Immature natural killer cell (primary cell): ENCODE data around the gene LRRC25. TPM values are rescaled to one million over a fixed set of nuclear protein-coding genes. Genes with fewer than 3 reads are reported as not detected.
A peak's percentile ranks its signal among the peaks of the same experiment; 100 is the strongest.
"Not testable (repeated sequence)": the region's sequence is repeated elsewhere in the genome, so short reads cannot be mapped to it uniquely, and the experiment has no call there.

Experiments used
- DNase-seq, 3 donors: peaks; one replicate each; pipeline ENCODE4 v3.0.0; 2022; ENCODE audit warnings: mixed read lengths in 1 of 3
- H3K27ac Mint-ChIP-seq, 6 donors: one replicate each; pipeline ENCODE4 v1.8.0; 2020; ENCODE audit warnings: mixed read lengths in 6 of 6, mild to moderate bottlenecking in 5 of 6, inconsistent platforms in 4 of 6, moderate library complexity in 3 of 6
- H3K27me3 Mint-ChIP-seq, 3 donors: one replicate each; pipeline ENCODE4 v1.8.0; 2020 to 2021; ENCODE audit warnings: low read depth in 3 of 3, mild to moderate bottlenecking in 3 of 3, mixed read lengths in 3 of 3, moderate library complexity in 3 of 3, inconsistent platforms in 1 of 3
- H3K36me3 Mint-ChIP-seq, 3 donors: one replicate each; pipeline ENCODE4 v1.8.0; 2020; ENCODE audit warnings: mixed read lengths in 3 of 3, inconsistent platforms in 2 of 3, mild to moderate bottlenecking in 2 of 3
- H3K4me1 Mint-ChIP-seq, 2 donors: one replicate each; pipeline ENCODE4 v1.8.0; 2020; ENCODE audit warnings: inconsistent platforms in 2 of 2, mild to moderate bottlenecking in 2 of 2, mixed read lengths in 2 of 2, moderate library complexity in 1 of 2
- H3K4me3 Mint-ChIP-seq, 5 donors: one replicate each; pipeline ENCODE4 v1.8.0; 2020; ENCODE audit warnings: mild to moderate bottlenecking in 5 of 5, mixed read lengths in 5 of 5, inconsistent platforms in 3 of 5, moderate library complexity in 3 of 5
- H3K9me3 Mint-ChIP-seq, 6 donors: one replicate each; pipeline ENCODE4 v1.8.0; 2020; ENCODE audit warnings: mild to moderate bottlenecking in 6 of 6, mixed read lengths in 6 of 6, inconsistent platforms in 4 of 6, moderate library complexity in 3 of 6
- polyA plus RNA-seq, 3 donors: library from polyadenylated mRNA; unstranded; fragments of 300-500 nt; fragmentation: Illumina TruSeq; gene quantifications; one replicate each; pipeline ENCODE4 v1.2.3, GENCODE V29; 2021

Gene LRRC25
- polyA plus RNA-seq, 3 donors from 2014 or later: 2.7 to 18.1 (median 7.7) TPM

DNA sequence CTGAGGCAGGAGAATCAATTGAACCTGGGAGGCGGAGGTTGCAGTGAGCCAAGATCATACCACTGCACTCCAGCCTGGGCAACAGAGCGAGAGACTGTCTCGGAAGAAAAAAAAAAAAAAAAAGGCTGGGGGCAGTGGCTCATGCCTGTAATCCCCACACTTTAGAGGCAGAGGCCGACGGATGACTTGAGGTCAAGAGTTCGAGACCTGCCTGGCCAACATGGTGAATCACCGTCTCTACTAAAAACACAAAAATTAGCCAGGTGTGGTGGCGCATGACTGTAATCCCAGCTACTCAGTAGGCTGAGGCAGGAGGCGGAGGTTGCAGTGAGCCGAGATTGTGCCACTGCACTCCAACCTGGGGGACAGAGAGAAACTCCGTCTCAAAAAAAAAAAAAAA is 13.8 kb downstream of the LRRC25 start:
- H3K4me3 Mint-ChIP-seq, H3K27ac Mint-ChIP-seq, H3K36me3 Mint-ChIP-seq, DNase-seq, H3K9me3 Mint-ChIP-seq: not testable (repeated sequence)
- H3K27me3 Mint-ChIP-seq: peaks cover 2 to 15% (median 3%) of the 10 kb centered on the region in 3 donors
- peaks cover 12 to 14% of the 10 kb centered on the region in 2 donors for H3K4me1 Mint-ChIP-seq

DNA sequence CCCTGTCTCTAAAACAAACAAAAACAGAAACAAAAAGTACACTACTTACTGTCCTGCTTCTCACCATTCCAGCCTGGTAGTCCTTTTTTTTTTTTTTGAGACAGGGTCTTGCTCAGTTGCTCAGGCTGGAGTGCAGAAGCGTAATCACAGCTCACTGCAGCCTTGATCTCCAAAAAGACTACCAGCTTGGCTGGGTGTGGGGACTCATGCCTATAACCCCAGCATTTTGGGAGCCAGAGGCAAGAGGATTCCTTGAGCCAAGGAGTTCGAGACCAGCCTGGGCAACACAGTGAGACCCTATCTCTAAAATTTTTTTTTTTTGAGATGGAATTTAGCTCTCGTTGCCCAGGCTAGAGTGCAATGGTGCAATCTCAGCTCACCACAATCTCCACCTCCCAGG is 16.6 kb downstream of the LRRC25 start:
- no peak overlapping the region for H3K27ac Mint-ChIP-seq
- no peak overlapping the region for H3K4me3 Mint-ChIP-seq
- no peaks in the 10 kb centered on the region for H3K9me3 Mint-ChIP-seq
- peaks cover 0 to 3% of the 10 kb centered on the region in 2 donors for H3K4me1 Mint-ChIP-seq
- H3K36me3 Mint-ChIP-seq: no peaks in the 10 kb centered on the region
- DNase-seq: no peak
- peaks cover 2 to 11% (median 5%) of the 10 kb centered on the region in 3 donors for H3K27me3 Mint-ChIP-seq

DNA sequence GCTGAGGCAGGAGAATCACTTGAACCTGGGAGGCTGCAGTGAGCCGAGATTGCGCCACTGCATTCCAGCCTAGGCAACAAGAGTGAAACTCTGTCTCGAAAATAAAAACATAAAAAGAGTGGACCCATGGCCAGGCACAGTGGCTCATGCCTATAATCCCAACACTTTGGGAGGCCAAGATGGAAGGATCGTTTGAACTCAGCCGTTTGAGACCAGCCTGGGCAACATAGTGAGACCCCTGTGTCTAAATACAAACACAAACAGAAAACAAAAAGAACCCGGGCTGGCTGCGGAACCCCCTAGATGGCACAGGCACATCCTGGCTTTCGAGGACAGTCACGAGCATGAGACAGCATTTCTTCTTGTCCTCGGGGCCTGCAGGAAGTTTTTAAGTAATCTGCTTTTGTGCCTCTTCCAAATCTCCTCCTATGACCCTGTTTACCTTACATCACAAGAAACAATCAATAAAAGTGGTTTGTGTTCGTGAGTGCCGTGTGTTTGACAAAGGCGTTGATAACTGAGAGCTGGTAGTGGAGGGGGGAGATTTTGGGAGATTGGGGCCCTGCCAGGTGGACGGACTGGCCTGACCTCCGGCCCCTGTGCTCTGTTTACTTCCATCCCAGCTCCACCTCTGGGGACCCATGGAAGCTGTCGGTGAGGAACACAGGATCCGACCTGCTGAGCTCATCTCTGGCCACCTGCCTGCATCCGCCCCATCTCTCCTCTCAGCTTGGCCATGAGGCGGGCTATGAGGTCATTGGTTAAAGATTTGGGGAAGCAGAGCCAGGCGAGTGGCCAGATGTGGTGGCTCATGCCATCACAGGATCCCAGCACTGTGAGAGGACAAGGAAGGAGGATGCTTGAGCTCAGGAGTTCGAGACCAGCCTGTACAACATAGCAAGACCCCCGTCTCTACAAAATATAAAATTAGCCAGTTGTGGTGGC is 17.3 kb downstream of the LRRC25 start:
- Mint-ChIP-seq H3K9me3 (no peaks in the 10 kb centered on the region), H3K36me3 (no peaks in the 10 kb centered on the region), H3K27me3 (peaks cover 3 to 5% (median 5%) of the 10 kb centered on the region in 3 donors), H3K4me1 (peaks cover 0 to 4% of the 10 kb centered on the region in 2 donors), H3K4me3 (no peak overlapping the region), H3K27ac (peak overlapping the region in 1 of 6 donors; percentile 45)
- DNase-seq: no peak

DNA sequence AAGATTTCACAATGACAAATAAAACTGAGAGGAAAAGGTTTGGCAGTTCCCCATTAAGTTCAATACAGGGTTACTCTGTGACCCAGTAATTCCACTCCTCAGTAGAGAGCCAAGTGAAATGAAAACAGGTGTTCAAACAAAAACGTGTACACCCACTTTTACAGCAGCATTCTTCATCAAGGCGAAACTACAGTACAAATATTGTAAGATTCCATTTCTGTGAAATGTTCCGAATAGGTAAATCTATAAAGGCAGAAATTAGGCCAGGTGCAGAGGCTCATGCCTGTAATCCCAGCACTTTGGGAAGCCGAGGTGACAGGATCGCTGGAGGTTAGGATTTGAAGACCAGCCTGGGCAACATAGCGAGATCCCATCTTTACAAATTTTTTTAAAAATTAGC is 20.4 kb downstream of the LRRC25 start:
- no peak for DNase-seq
- H3K9me3 Mint-ChIP-seq: no peaks in the 10 kb centered on the region
- peaks cover 7 to 9% (median 8%) of the 10 kb centered on the region in 3 donors for H3K27me3 Mint-ChIP-seq
- no peaks in the 10 kb centered on the region for H3K36me3 Mint-ChIP-seq
- H3K27ac Mint-ChIP-seq: peak overlapping the region in 5 of 6 donors; percentile 23 to 97 (median 82)
- no peak overlapping the region for H3K4me3 Mint-ChIP-seq
- peaks cover 18 to 29% of the 10 kb centered on the region in 2 donors for H3K4me1 Mint-ChIP-seq

DNA sequence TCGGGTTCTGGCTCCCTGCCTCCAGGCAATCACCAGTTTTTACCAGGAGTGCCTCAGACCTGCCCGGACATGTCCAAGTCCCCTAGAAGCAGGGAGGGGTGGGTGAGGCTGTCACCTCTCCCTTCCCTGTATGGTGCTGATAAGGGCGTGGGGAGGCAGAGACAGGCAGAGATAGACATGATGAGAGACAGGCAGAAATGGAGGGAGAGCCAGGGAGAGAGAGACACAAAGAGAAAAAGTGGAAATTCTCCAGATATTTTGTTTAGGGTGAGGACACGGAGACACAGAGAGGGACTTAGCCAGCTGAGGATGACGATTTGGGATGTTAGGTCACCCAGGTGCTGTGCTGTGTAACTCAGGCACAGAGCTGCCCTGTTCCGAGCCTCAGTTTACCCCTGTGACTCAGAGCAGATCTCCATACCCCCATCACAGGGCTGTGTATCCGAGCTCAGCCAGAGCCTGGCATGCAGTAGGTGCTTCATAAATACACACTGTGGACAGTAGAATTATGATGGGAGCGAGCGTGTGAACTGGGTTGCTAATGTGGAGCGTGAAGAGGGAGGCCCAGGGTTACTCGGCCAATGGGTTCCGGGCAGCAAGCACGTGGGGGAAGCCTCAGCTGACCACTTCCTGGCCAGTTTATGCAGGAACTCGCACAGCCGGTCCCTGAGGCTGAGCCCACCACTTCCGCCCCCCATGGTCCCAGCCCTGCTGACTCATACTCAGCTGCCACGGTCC is 23.4 kb downstream of the LRRC25 start:
- Mint-ChIP-seq H3K9me3 (no peaks in the 10 kb centered on the region), H3K27ac (peak overlapping the region; percentile 84 to 98 (median 95)), H3K36me3 (no peaks in the 10 kb centered on the region), H3K27me3 (peaks cover 6 to 9% (median 7%) of the 10 kb centered on the region in 3 donors), H3K4me1 (peaks cover 18 to 29% of the 10 kb centered on the region in 2 donors), H3K4me3 (peak overlapping the region; percentile 75 to 82 (median 77))
- peak; percentile 89 to 92 (median 89) for DNase-seq

DNA sequence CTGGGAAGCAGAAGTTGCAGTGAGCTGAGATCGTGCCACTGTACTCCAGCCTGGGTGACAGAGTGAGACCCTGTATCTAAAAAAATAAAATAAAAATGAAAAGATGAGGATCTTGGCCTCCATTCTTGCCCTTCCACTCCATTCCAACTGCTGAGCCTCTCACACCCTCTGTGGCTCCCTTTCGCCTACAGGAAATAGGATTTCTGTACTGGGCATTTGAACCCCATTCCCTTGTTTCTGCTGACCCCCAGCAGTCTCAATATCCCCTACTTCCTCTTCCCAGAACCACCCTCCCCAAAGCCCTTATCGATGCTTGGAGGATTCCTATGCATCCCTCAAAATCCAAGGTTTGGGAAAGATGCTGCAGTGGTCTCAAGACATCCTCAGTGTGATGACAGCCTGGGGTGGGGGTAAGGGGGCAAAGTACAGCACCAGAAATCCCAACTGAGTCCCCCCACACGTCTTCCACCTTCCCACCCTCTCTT is 24.0 kb downstream of the LRRC25 start:
- Mint-ChIP-seq H3K9me3 (no peaks in the 10 kb centered on the region), H3K4me1 (peaks cover 18 to 29% of the 10 kb centered on the region in 2 donors), H3K27ac (peak overlapping the region; percentile 84 to 98 (median 95)), H3K36me3 (no peaks in the 10 kb centered on the region), H3K27me3 (peaks cover 6 to 9% (median 7%) of the 10 kb centered on the region in 3 donors), H3K4me3 (peak overlapping the region; percentile 75 to 82 (median 77))
- no peak for DNase-seq

DNA sequence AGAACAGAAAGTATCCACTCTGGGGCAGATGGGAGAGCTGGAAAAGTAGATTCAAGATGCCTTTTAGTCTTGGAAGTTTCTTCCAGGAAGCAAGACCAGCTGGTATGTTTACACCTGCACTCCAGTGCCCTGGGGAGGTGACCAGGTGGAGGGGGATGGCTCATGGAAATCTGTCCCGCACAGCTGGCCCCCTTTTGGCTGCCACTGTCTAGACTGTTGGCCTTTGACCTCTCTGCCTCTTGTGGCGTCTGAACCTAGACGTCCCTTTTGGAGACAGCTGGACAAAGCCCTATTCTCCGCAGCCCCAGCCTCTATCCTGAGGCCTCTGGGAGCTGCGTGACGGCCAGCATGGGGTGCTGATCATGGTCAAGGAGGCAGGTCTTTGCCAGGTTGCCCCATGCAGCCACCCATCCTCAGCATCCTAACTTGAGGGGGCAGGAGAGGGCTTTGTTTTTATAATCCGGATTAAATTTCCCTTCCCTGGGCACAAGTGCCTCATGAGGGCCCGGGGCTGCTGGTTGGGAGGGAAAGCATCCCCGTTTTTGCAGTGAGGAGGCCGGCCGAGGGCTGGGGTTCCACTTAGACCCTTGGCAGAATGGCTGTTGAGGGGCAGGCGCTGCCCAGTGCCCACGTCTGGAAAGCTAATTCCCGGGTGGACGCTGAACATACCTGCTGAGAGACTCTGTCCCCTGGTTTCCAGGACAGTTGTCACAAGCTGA is 28.8 kb downstream of the LRRC25 start:
- no peaks in the 10 kb centered on the region for H3K9me3 Mint-ChIP-seq
- H3K4me1 Mint-ChIP-seq: peaks cover 5 to 16% of the 10 kb centered on the region in 2 donors
- H3K27me3 Mint-ChIP-seq: peaks cover 0 to 2% (median 0%) of the 10 kb centered on the region in 3 donors
- H3K36me3 Mint-ChIP-seq: peaks cover 0 to 15% (median 10%) of the 10 kb centered on the region in 3 donors
- no peak for DNase-seq
- H3K4me3 Mint-ChIP-seq: no peak overlapping the region
- H3K27ac Mint-ChIP-seq: no peak overlapping the region

DNA sequence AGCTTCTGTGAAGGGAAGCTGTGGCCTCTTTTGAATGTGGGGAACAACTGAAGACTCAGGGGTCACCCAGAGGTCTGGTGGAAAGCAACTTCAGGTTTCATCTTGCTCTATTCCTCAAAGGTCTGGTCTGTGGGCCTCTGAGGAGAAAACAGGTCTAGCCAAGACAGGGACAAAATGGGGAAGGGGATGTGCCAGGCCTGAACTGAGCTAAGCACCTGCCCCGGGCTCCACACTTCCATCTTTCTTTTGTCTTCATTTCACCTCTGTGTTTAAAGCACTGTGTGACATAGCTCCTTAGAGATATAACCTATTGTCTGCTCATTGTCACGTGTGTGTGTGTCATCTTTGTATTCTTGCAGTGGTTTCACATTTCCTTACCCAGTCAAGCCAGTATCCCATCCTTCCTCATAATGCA is 31.4 kb downstream of the LRRC25 start:
- H3K27ac Mint-ChIP-seq: no peak overlapping the region
- DNase-seq: no peak
- H3K4me3 Mint-ChIP-seq: no peak overlapping the region
- peaks cover 0 to 4% of the 10 kb centered on the region in 2 donors for H3K4me1 Mint-ChIP-seq
- H3K36me3 Mint-ChIP-seq: peaks cover 7 to 30% (median 19%) of the 10 kb centered on the region in 3 donors
- H3K9me3 Mint-ChIP-seq: no peaks in the 10 kb centered on the region
- peaks cover 0 to 2% (median 2%) of the 10 kb centered on the region in 3 donors for H3K27me3 Mint-ChIP-seq

DNA sequence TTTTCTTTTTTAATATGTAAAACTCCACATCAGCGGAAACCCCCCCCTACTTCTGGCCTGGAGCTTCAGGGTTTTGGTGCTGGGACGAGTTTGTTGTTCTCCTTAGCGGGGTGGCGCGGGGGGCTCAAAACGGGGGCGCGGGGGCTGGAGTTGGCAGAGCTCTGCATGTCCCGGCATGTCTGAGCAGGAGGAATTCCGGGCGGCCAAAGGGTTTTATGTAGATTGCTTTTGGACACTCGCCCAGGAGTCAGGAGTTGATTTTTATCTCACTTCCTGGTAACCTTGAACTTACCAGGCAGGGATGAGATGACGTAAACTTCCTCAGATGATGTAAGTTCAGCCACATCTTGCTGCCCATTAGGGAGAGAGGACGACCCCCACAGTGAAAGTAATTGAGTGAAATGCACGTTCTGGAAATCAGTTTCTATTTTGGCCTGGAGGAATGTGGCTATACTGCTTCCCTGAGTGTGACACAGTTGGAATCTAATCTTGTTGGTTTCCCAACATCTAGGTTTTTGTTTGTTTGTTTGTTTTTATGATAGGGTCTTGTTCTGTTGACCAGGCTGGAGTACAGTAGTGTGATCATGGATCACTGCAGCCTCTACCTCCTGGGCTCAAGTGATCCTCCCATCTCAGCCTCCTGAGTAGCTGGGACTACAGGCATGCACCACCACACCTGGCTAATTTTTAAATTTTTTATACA is 32.4 kb downstream of the LRRC25 start:
- Mint-ChIP-seq H3K4me1 (peaks cover 0 to 4% of the 10 kb centered on the region in 2 donors), H3K9me3 (no peaks in the 10 kb centered on the region)

DNA sequence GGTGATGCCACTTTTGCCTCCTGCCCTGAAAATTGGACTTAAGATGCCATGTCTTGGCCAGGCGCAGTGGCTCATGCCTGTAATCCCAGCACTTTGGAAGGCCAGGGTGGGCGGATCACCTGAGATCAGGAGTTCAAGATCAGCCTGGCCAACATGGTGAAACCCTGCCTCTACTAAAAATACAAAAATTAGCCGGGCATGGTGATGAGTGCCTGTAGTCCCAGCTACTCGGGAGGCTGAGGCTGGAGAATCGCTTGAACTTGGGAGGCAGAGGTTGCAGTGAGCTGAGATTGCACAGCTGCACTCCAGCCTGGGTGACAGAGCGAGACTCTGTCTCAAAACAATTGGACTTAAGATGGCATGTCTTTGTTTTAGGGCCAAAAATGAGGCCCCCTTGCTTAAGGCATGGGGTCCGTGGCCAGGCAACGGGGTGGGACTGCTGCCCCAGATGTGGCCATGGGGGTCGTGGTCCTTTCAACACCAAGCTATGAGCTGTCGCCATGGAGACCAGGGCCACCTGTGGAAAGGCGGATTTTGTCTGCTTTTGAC is 33.1 kb downstream of the LRRC25 start:
- peaks cover 13 to 37% (median 27%) of the 10 kb centered on the region in 3 donors for H3K36me3 Mint-ChIP-seq

More for the DNA sequence above, 32.4 kb downstream of the LRRC25 start:
- no peak overlapping the region for H3K4me3 Mint-ChIP-seq
- H3K36me3 Mint-ChIP-seq: peaks cover 8 to 31% (median 21%) of the 10 kb centered on the region in 3 donors
- no peak for DNase-seq
- H3K27ac Mint-ChIP-seq: peak overlapping the region in 1 of 6 donors; percentile 22
- peaks cover 0 to 2% (median 2%) of the 10 kb centered on the region in 3 donors for H3K27me3 Mint-ChIP-seq

DNA sequence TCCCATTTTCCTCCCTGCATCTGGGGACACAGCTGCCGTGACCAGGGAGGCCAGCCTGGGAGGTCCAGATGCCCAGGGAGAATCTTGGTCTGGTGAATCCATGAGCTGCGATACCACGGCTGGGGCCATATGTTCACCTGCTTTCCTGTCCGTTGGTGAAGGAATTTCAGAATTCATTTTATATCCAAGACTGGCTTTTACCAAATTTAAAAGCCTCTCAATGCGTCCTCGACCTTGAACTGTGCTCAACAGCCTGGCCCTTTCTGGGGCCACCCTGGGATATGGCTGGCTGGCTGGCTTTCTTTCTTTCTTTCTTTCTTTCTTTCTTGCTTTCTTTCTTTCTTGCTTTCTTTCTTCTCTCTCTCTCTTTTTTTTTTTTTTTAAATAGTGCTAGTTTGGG is 33.6 kb downstream of the LRRC25 start:
- Mint-ChIP-seq H3K27me3 (peaks cover 0 to 2% (median 2%) of the 10 kb centered on the region in 3 donors), H3K27ac (no peak overlapping the region), H3K4me3 (no peak overlapping the region), H3K9me3 (no peaks in the 10 kb centered on the region), H3K4me1 (peaks cover 0 to 4% of the 10 kb centered on the region in 2 donors), H3K36me3 (peaks cover 17 to 40% (median 31%) of the 10 kb centered on the region in 3 donors)
- DNase-seq: no peak

More for the DNA sequence above, 33.1 kb downstream of the LRRC25 start:
- H3K9me3 Mint-ChIP-seq, H3K4me1 Mint-ChIP-seq, DNase-seq, H3K4me3 Mint-ChIP-seq, H3K27me3 Mint-ChIP-seq, H3K27ac Mint-ChIP-seq: not testable (repeated sequence)

DNA sequence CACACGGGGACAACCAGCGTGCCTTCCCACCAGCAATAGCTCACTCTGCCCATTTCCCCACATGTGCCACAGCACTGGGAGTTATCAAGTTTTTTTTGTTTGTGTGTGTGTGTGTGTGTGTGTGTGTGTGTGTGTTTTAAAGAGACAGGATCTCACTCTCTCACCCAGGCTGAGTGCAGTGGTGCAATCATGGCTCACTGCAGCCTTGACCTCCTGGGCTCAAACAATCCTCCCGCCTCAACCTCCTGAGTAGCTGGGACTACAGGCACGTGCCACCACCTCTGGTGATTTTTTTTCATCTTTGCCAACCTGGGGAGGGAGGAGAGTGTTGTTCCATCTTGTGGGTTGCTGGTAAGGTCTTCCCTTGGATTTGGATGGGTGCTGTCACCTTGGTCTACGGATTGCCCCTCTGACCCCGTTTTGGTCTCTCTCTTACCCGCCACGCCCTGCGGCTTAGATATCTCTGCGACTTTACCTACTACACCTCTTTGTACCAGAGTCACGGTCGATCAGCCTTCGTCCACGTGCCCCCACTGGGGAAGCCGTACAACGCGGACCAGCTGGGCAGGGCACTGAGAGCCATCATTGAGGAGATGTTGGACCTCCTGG is 34.4 kb downstream of the LRRC25 start:
- H3K4me3 Mint-ChIP-seq: no peak overlapping the region
- peak overlapping the region in 1 of 6 donors; percentile 23 for H3K27ac Mint-ChIP-seq
- no peaks in the 10 kb centered on the region for H3K9me3 Mint-ChIP-seq
- no peak for DNase-seq
- peaks cover 0 to 4% of the 10 kb centered on the region in 2 donors for H3K4me1 Mint-ChIP-seq
- peaks cover 17 to 44% (median 31%) of the 10 kb centered on the region in 3 donors for H3K36me3 Mint-ChIP-seq
- H3K27me3 Mint-ChIP-seq: peaks cover 0 to 2% (median 2%) of the 10 kb centered on the region in 3 donors
